Astrocyte (in vitro differentiated cells and primary cell): ENCODE results near the gene SLC45A3. TPM values are rescaled to one million over a fixed set of nuclear protein-coding genes. Genes with fewer than 3 reads are reported as not detected.

ENCODE experiments used
- DNase-seq: peaks from one replicate; pipeline ENCODE4 v3.0.0-alpha.2; 2010; ENCODE audit warnings: low read depth
- FAIRE-seq: peaks from 2 replicates; lab custom pipeline; 2011; peaks lifted over from hg19 to GRCh38; lab: Jason Lieb, UNC
- H2AFZ ChIP-seq: 2 replicates; pipeline ENCODE4 v1.6.0; 2012; ENCODE audit warnings: low read depth, low read length, inconsistent platforms
- H3K27ac ChIP-seq: 2 replicates; pipeline ENCODE4 v1.5.1; 2011; ENCODE audit warnings: low read depth, low read length, inconsistent platforms
- H3K27me3 ChIP-seq: 2 replicates; pipeline ENCODE4 v1.6.0; 2011; ENCODE audit warnings: low read length, inconsistent platforms; ENCODE audit not compliant: insufficient read depth
- H3K36me3 ChIP-seq: 2 replicates; pipeline ENCODE4 v1.5.1; 2011; ENCODE audit warnings: low read length, inconsistent platforms; ENCODE audit not compliant: insufficient read depth
- H3K4me1 ChIP-seq: 2 replicates; pipeline ENCODE4 v1.5.1; 2011; ENCODE audit warnings: low read length, inconsistent platforms; ENCODE audit not compliant: insufficient read depth
- H3K4me2 ChIP-seq: 2 replicates; pipeline ENCODE4 v1.6.0; 2012; ENCODE audit warnings: low read length, inconsistent platforms
- H3K4me3 ChIP-seq: 2 replicates; pipeline ENCODE4 v1.5.1; 2011; ENCODE audit warnings: low read depth, mild to moderate bottlenecking, low read length, inconsistent platforms; ENCODE audit not compliant: insufficient read depth
- H3K79me2 ChIP-seq: 2 replicates; pipeline ENCODE4 v1.6.0; 2012; ENCODE audit warnings: mild to moderate bottlenecking, low read length, inconsistent platforms; ENCODE audit not compliant: insufficient read depth
- H3K9ac ChIP-seq: 2 replicates; pipeline ENCODE4 v1.6.0; 2012; ENCODE audit warnings: mild to moderate bottlenecking, low read length, inconsistent platforms
- H3K9me3 ChIP-seq: 2 replicates; pipeline ENCODE4 v1.5.1; 2012; ENCODE audit warnings: low read depth, mild to moderate bottlenecking, low read length, inconsistent platforms; ENCODE audit not compliant: insufficient read depth
- H4K20me1 ChIP-seq: 2 replicates; pipeline ENCODE4 v1.6.0; 2012; ENCODE audit warnings: low read length, inconsistent platforms; ENCODE audit not compliant: insufficient read depth
- H3K27ac Mint-ChIP-seq: one replicate; pipeline ENCODE4 v1.8.0; 2021; ENCODE audit warnings: mild to moderate bottlenecking, mixed read lengths; ENCODE audit not compliant: unreplicated experiment
- H3K27me3 Mint-ChIP-seq: one replicate; pipeline ENCODE4 v1.8.0; 2021; ENCODE audit warnings: low read depth, mixed read lengths; ENCODE audit not compliant: unreplicated experiment
- H3K36me3 Mint-ChIP-seq: one replicate; pipeline ENCODE4 v1.8.0; 2021; ENCODE audit warnings: low read depth, mixed read lengths; ENCODE audit not compliant: unreplicated experiment
- H3K4me1 Mint-ChIP-seq: one replicate; pipeline ENCODE4 v1.8.0; 2021; ENCODE audit warnings: low read depth, mixed read lengths; ENCODE audit not compliant: unreplicated experiment
- H3K4me3 Mint-ChIP-seq: one replicate; pipeline ENCODE4 v1.8.0; 2021; ENCODE audit warnings: mild to moderate bottlenecking, moderate library complexity, mixed read lengths; ENCODE audit not compliant: unreplicated experiment
- H3K9me3 Mint-ChIP-seq: one replicate; pipeline ENCODE4 v1.8.0; 2021; ENCODE audit warnings: mild to moderate bottlenecking, mixed read lengths; ENCODE audit not compliant: unreplicated experiment
- CTCF ChIP-seq: IDR thresholded peaks from 2 replicates; pipeline ENCODE4 v1.5.1; 2011; ENCODE audit warnings: low read depth, mild to moderate bottlenecking, inconsistent platforms, low read length, moderate library complexity; ENCODE audit not compliant: insufficient read depth
- EZH2 ChIP-seq: IDR thresholded peaks from 2 replicates; pipeline ENCODE4 v1.6.1; 2012; ENCODE audit warnings: mild to moderate bottlenecking, low read length, inconsistent platforms; ENCODE audit not compliant: insufficient read depth
- total RNA-seq: library from RNA; stranded (reverse); gene quantifications from 2 replicates; pipeline ENCODE4 v1.2.1, GENCODE V29; 2021

SLC45A3 gene
- total RNA-seq, 1 donor from 2014 or later = 7.1 TPM

- peaks cover 30% of the 10 kb centered on the region for H3K79me2 ChIP-seq
Measured at GRCh38 chr1:205676002-205676401, 4.3 kb downstream of the SLC45A3 start.

GRCh38 chr1:205675247-205675646 lies 5.1 kb downstream of the SLC45A3 start:
- Mint-ChIP-seq H3K4me1 (peaks cover 26% of the 10 kb centered on the region), H3K27ac (no peak overlapping the region), H3K27me3 (peaks cover 2% of the 10 kb centered on the region), H3K9me3 (no peaks in the 10 kb centered on the region), H3K36me3 (no peaks in the 10 kb centered on the region), H3K4me3 (no peak overlapping the region)
- Histone ChIP-seq H3K4me3 (no peak overlapping the region), H3K4me2 (no peak overlapping the region), H2AFZ (no peak overlapping the region), H4K20me1 (peaks cover 36% of the 10 kb centered on the region), H3K9ac (no peak overlapping the region), H3K27me3 (no peaks in the 10 kb centered on the region), H3K4me1 (peaks cover 13% of the 10 kb centered on the region), H3K27ac (no peak overlapping the region), H3K79me2 (peaks cover 33% of the 10 kb centered on the region), H3K9me3 (no peaks in the 10 kb centered on the region), H3K36me3 (peaks cover 2% of the 10 kb centered on the region)
- DNase-seq (no peak), FAIRE-seq (no peak)
- no peak for TF ChIP-seq EZH2
- no peak for TF ChIP-seq CTCF

More at GRCh38 chr1:205676002-205676401, 4.3 kb downstream of the SLC45A3 start:
- Histone ChIP-seq H3K4me2 (no peak overlapping the region), H3K36me3 (peaks cover 2% of the 10 kb centered on the region), H2AFZ (no peak overlapping the region), H4K20me1 (peaks cover 31% of the 10 kb centered on the region), H3K4me1 (peaks cover 13% of the 10 kb centered on the region), H3K9me3 (no peaks in the 10 kb centered on the region), H3K27me3 (no peaks in the 10 kb centered on the region), H3K4me3 (no peak overlapping the region), H3K9ac (no peak overlapping the region), H3K27ac (no peak overlapping the region)
- Mint-ChIP-seq H3K36me3 (peaks cover 1% of the 10 kb centered on the region), H3K9me3 (no peaks in the 10 kb centered on the region), H3K4me1 (peaks cover 24% of the 10 kb centered on the region), H3K27ac (no peak overlapping the region), H3K4me3 (no peak overlapping the region), H3K27me3 (peaks cover 2% of the 10 kb centered on the region)
- no peak for DNase-seq
- no peak for TF ChIP-seq EZH2
- no peak for TF ChIP-seq CTCF
- FAIRE-seq = no peak

GRCh38 chr1:205672970-205673369 lies 7.3 kb downstream of the SLC45A3 start:
- H3K4me1 Mint-ChIP-seq = peaks cover 27% of the 10 kb centered on the region
- peaks cover 54% of the 10 kb centered on the region for H4K20me1 ChIP-seq
- peaks cover 7% of the 10 kb centered on the region for H3K4me1 ChIP-seq
- no peaks in the 10 kb centered on the region for H3K36me3 Mint-ChIP-seq
- H3K79me2 ChIP-seq = peaks cover 31% of the 10 kb centered on the region
- no peak overlapping the region for H3K27ac Mint-ChIP-seq
- DNase-seq = no peak
- H3K4me2 ChIP-seq = no peak overlapping the region
- H3K9me3 Mint-ChIP-seq = no peaks in the 10 kb centered on the region
- peaks cover 2% of the 10 kb centered on the region for H3K36me3 ChIP-seq
- H3K27me3 Mint-ChIP-seq = peaks cover 4% of the 10 kb centered on the region
- H3K27ac ChIP-seq = no peak overlapping the region
- H3K9me3 ChIP-seq = no peaks in the 10 kb centered on the region
- FAIRE-seq = no peak
- H3K4me3 ChIP-seq = no peak overlapping the region
- no peak overlapping the region for H3K9ac ChIP-seq
- no peaks in the 10 kb centered on the region for H3K27me3 ChIP-seq
- no peak overlapping the region for H2AFZ ChIP-seq
- TF ChIP-seq EZH2 (no peak), CTCF (no peak)
- no peak overlapping the region for H3K4me3 Mint-ChIP-seq
